ENCODE measurements around the gene TLN1. TPM values are rescaled to one million over a fixed set of nuclear protein-coding genes. Genes with fewer than 3 reads are reported as not detected.

The TLN1 gene
- total and polyA plus RNA-seq, 2 of the 8 experiments (the other 6 are each of a cell fraction or from before 2014, with no cell fraction given), result 28.1 to 90.1 TPM

DNA sequence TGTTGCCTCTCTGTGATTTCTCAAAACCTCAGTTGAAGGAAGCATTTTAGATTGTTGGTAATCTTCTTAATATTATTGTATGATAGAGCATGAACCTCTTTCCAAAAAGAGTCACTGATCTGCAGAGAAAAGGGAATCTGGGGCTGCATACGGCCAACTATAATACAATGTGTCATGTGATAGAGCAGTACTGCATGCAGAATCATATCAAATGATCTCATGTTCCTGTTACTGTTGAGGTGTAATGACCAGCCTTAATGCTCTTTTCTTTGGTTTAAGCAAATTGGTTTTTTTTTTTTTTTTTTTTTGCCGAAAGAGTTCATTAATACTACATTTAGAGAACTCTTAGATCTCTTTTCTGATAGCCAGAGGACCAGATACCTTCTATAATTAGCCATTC, 35.0 kb upstream of the TLN1 start:
- H4K91ac ChIP-seq (replicated peaks; ENCODE audit: insufficient read length, low read length), result no peak overlapping the region
- 90% methylated on average over 1 of the region's 2 CpGs; no CpG with 5 or more reads in 1 of the 2 experiments for WGBS, 2 experiments (ENCODE audit: extremely low coverage in 1 of 2, insufficient coverage in 1 of 2, insufficient read length in 1 of 2, insufficient replicate concordance in 2 of 2, low coverage in 1 of 2, low lambda C conversion rate in 2 of 2, missing lambda C conversion rate in 1 of 2)
- POLR2A ChIA-PET (ENCODE audit: partially characterized antibody), result interaction anchor here (1.3 kb wide), 1 partner anchor 17 kb away, joined by 5 read pairs; no protein-coding TSS in a partner anchor
- TF ChIP-seq CREB1 (IDR thresholded peaks at IDR 0.05) (no peak), USF2 (IDR thresholded peaks at IDR 0.05; ENCODE audit: low read length) (no peak), CHD2 (IDR thresholded peaks at IDR 0.05; ENCODE audit: low read length) (no peak), SRF (IDR thresholded peaks at IDR 0.05; ENCODE audit: low read depth, low read length) (no peak), SIX5 (IDR thresholded peaks at IDR 0.05; ENCODE audit: low read depth, low read length) (no peak), CTBP2 (IDR thresholded peaks at IDR 0.05; ENCODE audit: borderline replicate concordance, insufficient read depth, insufficient read length, low read length) (no peak), TAF1 (IDR thresholded peaks at IDR 0.05; ENCODE audit: low read depth, low read length) (no peak), GABPA (IDR thresholded peaks at IDR 0.05; ENCODE audit: borderline replicate concordance, insufficient read depth, low read length) (no peak), RAD21 (IDR thresholded peaks at IDR 0.05 in 1 of 2, conservative IDR thresholded peaks at IDR 0.05 in 1 of 2; ENCODE audit: low read depth in 2 of 2, low read length in 2 of 2) (no peak), BCL11A (IDR thresholded peaks at IDR 0.05; ENCODE audit: low read depth in 2 of 2, low read length in 2 of 2) (no peak), MAFK (IDR thresholded peaks at IDR 0.05; ENCODE audit: low read depth, low read length) (no peak), CHD1 (IDR thresholded peaks at IDR 0.05; ENCODE audit: low read depth, low read length) (no peak)
- TF ChIP-seq, protein P1, sequence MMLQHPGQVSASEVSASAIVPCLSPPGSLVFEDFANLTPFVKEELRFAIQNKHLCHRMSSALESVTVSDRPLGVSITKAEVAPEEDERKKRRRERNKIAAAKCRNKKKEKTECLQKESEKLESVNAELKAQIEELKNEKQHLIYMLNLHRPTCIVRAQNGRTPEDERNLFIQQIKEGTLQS (IDR thresholded peaks at IDR 0.05; ENCODE audit: insufficient read depth, low read depth, low read length), result no peak

More for the DNA sequence above, 35.0 kb upstream of the TLN1 start:
- FAIRE-seq, result no peak
- Histone ChIP-seq H3K79me2 (ENCODE audit: control insufficient read depth in 1 of 2, insufficient read depth in 2 of 2, low read length in 2 of 2) (peaks cover 0 to 3% of the 10 kb centered on the region in 2 experiments; a peak in 1 of 4 replicates), H3K14ac (ENCODE audit: insufficient read length) (no peak overlapping the region), H2BK20ac (ENCODE audit: low read length) (no peak overlapping the region), H3K9ac (replicated peaks in 1 of 4; ENCODE audit: extremely low read depth in 1 of 4, low read depth in 3 of 4, low read length in 3 of 4) (no peak overlapping the region), H3K23me2 (ENCODE audit: low read depth, low read length) (no peaks in the 10 kb centered on the region), H4K20me1 (replicated peaks in 1 of 2; ENCODE audit: control insufficient read depth in 1 of 2, insufficient read depth in 2 of 2, low read length in 2 of 2) (no peaks in the 10 kb centered on the region), H3K4me3 (ENCODE audit: extremely low read depth in 1 of 4, insufficient read depth in 2 of 4, low read depth in 3 of 4, low read length in 4 of 4) (no peak overlapping the region), H2BK12ac (ENCODE audit: low read depth, low read length) (no peak overlapping the region), H3K23ac (ENCODE audit: insufficient read length) (no peak overlapping the region), H2BK120ac (replicated peaks; ENCODE audit: low read depth, low read length) (no peak overlapping the region), H3K4me1 (replicated peaks in 1 of 4; ENCODE audit: control insufficient read depth in 3 of 4, insufficient read depth in 4 of 4, low read length in 3 of 4) (no peaks in the 10 kb centered on the region), H3K27me3 (replicated peaks in 1 of 4; ENCODE audit: control insufficient read depth in 3 of 4, extremely low read depth in 1 of 4, insufficient read depth in 3 of 4, low read length in 3 of 4) (no peaks in the 10 kb centered on the region), H3K18ac (ENCODE audit: extremely low read depth, low read length) (no peak overlapping the region), H4K5ac (ENCODE audit: insufficient read length, low read depth, low read length) (no peak overlapping the region), H3K36me3 (ENCODE audit: control insufficient read depth in 2 of 4, insufficient read depth in 4 of 4, low read length in 3 of 4) (no peaks in the 10 kb centered on the region), H3K4ac (replicated peaks; ENCODE audit: insufficient read length, low read depth, low read length) (no peak overlapping the region), H3K56ac (replicated peaks; ENCODE audit: insufficient read length, low read depth, low read length) (no peak overlapping the region), H2BK15ac (ENCODE audit: low read length) (no peak overlapping the region), H3K9me3 (ENCODE audit: insufficient read depth in 2 of 2, low read depth in 1 of 2, low read length in 1 of 2) (no peaks in the 10 kb centered on the region), H2BK5ac (ENCODE audit: low read depth, low read length) (no peak overlapping the region), H4K8ac (ENCODE audit: extremely low read depth, insufficient read depth, low read length) (no peak overlapping the region), H2AK5ac (ENCODE audit: low read depth, low read length) (no peak overlapping the region), H3K4me2 (ENCODE audit: insufficient read depth in 1 of 2, low read depth in 2 of 2, low read length in 2 of 2) (no peak overlapping the region), H2AFZ (ENCODE audit: low read length) (no peak overlapping the region), H3K79me1 (ENCODE audit: low read depth, low read length) (no peaks in the 10 kb centered on the region), H3K27ac (ENCODE audit: low read depth, low read length) (no peak overlapping the region)
- CTCF ChIA-PET (ENCODE audit: partially characterized antibody), result interaction anchor here (1.1 kb wide), 1 partner anchor 67 kb away, joined by 3 read pairs; no protein-coding TSS in a partner anchor
- DNase-seq (ENCODE audit: low read depth in 1 of 2, low spot score in 2 of 2), result no peak
